Occipital lobe (tissue), 2 donors: ENCODE data around the gene NKD2. TPM values are rescaled to one million over a fixed set of nuclear protein-coding genes. Genes with fewer than 3 reads are reported as not detected.
"Not testable (repeated sequence)": the region's sequence is repeated elsewhere in the genome, so short reads cannot be mapped to it uniquely, and the experiment has no call there.

ENCODE experiments used
- DNase-seq: peaks from one replicate; lab custom pipeline; 2025; lab: John Stamatoyannopoulos, UW
- total RNA-seq: library from RNA; depleted of rRNA; stranded (reverse); fragments of >200 nt; gene quantifications from one replicate; pipeline ENCODE4 v1.2.3, GENCODE V29; 2014

NKD2 gene
- total RNA-seq, 1 donor from 2014 or later: 3.0 TPM

- DNase-seq: no peak
These were observed 5.3 kb downstream of the NKD2 start for GRCh38 chr5:1013948-1014301.

- DNase-seq: no peak
These were observed 5.7 kb downstream of the NKD2 start for GRCh38 chr5:1014346-1014745.

- no peak for DNase-seq
These were observed 6.2 kb downstream of the NKD2 start for GRCh38 chr5:1014781-1015221.

GRCh38 chr5:1015507-1015906 lies 6.9 kb downstream of the NKD2 start:
- DNase-seq: no peak

- no peak for DNase-seq
These were observed 7.4 kb downstream of the NKD2 start for GRCh38 chr5:1016036-1016435.

GRCh38 chr5:1016476-1016875 lies 7.9 kb downstream of the NKD2 start:
- no peak for DNase-seq

- DNase-seq: no peak
These were observed 8.5 kb downstream of the NKD2 start for GRCh38 chr5:1017056-1017455.

GRCh38 chr5:1017691-1018455 lies 9.3 kb downstream of the NKD2 start:
- DNase-seq: no peak

- DNase-seq: no peak
These were observed 10.0 kb downstream of the NKD2 start for GRCh38 chr5:1018596-1018995.

GRCh38 chr5:1019001-1019905 lies 10.7 kb downstream of the NKD2 start:
- DNase-seq: no peak

GRCh38 chr5:1020452-1020961 lies 11.9 kb downstream of the NKD2 start:
- DNase-seq: no peak

- DNase-seq: no peak
These were observed 12.8 kb downstream of the NKD2 start for GRCh38 chr5:1021136-1021968.

GRCh38 chr5:1021969-1022336 lies 13.4 kb downstream of the NKD2 start:
- DNase-seq: not testable (repeated sequence)

- no peak for DNase-seq
These were observed 18.4 kb downstream of the NKD2 start for GRCh38 chr5:1026700-1027621.

- no peak for DNase-seq
These were observed 19.2 kb downstream of the NKD2 start for GRCh38 chr5:1027631-1028441.

- DNase-seq: no peak
These were observed 20.1 kb downstream of the NKD2 start for GRCh38 chr5:1028481-1029281.

- DNase-seq: no peak
These were observed 20.8 kb downstream of the NKD2 start for GRCh38 chr5:1029282-1029944.

GRCh38 chr5:1029945-1030625 lies 21.5 kb downstream of the NKD2 start:
- no peak for DNase-seq
